SK-N-SH (cell line): Measurements from ENCODE around the gene RGS7. TPM values are rescaled to one million over a fixed set of nuclear protein-coding genes. Genes with fewer than 3 reads are reported as not detected.

Experiments
- CTCF ChIA-PET: fragments of 300-600, 350-600 bp; formaldehyde crosslinking; extraction: SDS; loops from one replicate; lab custom pipeline; 2021; lab: Yijun Ruan, JAX
- POLR2A ChIA-PET: fragments of 350-600 bp; sonication (Branson Sonifier 250); formaldehyde crosslinking; extraction: SDS; loops from one replicate; lab custom pipeline; 2020; ENCODE audit warnings: antibody characterized with exemption, inconsistent platforms; lab: Yijun Ruan, JAX
- DNase-seq: peaks from one replicate; pipeline ENCODE4 v3.0.0; 2012
- H2AFZ ChIP-seq: fragments of 200-600 bp; sonication (generic); 2 replicates; pipeline ENCODE4 v1.8.1; 2016; ENCODE audit warnings: antibody characterized with exemption, mild to moderate bottlenecking, low read depth
- H3F3A ChIP-seq: fragments of 200-600 bp; sonication (generic); replicated peaks from 2 replicates; pipeline ENCODE3; 2016; ENCODE audit warnings: antibody characterized with exemption, mild to moderate bottlenecking; ENCODE audit not compliant: insufficient read depth
- H3K27ac ChIP-seq, 2 experiments: fragments of 200-500 bp in 1 of 2; fragments of 200-600 bp in 1 of 2; sonication (Bioruptor generic) in 1 of 2; sonication (generic), shearing (Covaris generic) in 1 of 2; 2 replicates each; pipeline versions ENCODE4 v1.5.1 to v1.6.1; 2014 to 2016; ENCODE audit warnings: low read depth in 2 of 2, inconsistent platforms in 1 of 2, low read length in 1 of 2, mild to moderate bottlenecking in 1 of 2, mixed read lengths in 1 of 2
- H3K27me3 ChIP-seq: fragments of 200-600 bp; sonication (generic), shearing (Covaris generic); 2 replicates; pipeline ENCODE4 v1.6.1; 2016; ENCODE audit warnings: mixed run types; ENCODE audit not compliant: insufficient read depth
- H3K36me3 ChIP-seq, 2 experiments: fragments of 200-500 bp in 1 of 2; fragments of 200-600 bp in 1 of 2; sonication (Bioruptor generic) in 1 of 2; sonication (generic) in 1 of 2; replicated peaks in 1 of 2; 2 replicates each; pipeline versions ENCODE3 to v1.5.1; 2014 to 2016; ENCODE audit warnings: low read length in 1 of 2, mild to moderate bottlenecking in 1 of 2; ENCODE audit not compliant: insufficient read depth in 2 of 2, control insufficient read depth in 1 of 2
- H3K4me1 ChIP-seq, 2 experiments: fragments of 200-500 bp in 1 of 2; fragments of 200-600 bp in 1 of 2; sonication (Bioruptor generic) in 1 of 2; sonication (generic), shearing (Covaris generic) in 1 of 2; 2 replicates each; pipeline versions ENCODE4 v1.5.1 to v1.6.1; 2014 to 2016; ENCODE audit warnings: low read depth in 1 of 2, low read length in 1 of 2, mixed run types in 1 of 2; ENCODE audit not compliant: insufficient read depth in 2 of 2, control insufficient read depth in 1 of 2
- H3K4me2 ChIP-seq: fragments of 200-600 bp; sonication (generic), shearing (Covaris generic); 2 replicates; pipeline ENCODE4 v1.6.1; 2017; ENCODE audit warnings: mixed run types
- H3K4me3 ChIP-seq, 2 experiments: fragments of 200-500 bp in 1 of 2; fragments of 200-600 bp in 1 of 2; sonication (Bioruptor generic) in 1 of 2; sonication (generic), shearing (Covaris generic) in 1 of 2; 2 replicates each; pipeline versions ENCODE4 v1.5.1 to v1.8.1; 2014 to 2016; ENCODE audit warnings: low read depth in 2 of 2, inconsistent platforms in 1 of 2, low read length in 1 of 2, mild to moderate bottlenecking in 1 of 2, mixed read lengths in 1 of 2, moderate library complexity in 1 of 2
- H3K79me2 ChIP-seq: fragments of 200-600 bp; sonication (generic); 2 replicates; pipeline ENCODE4 v1.8.1; 2017; ENCODE audit warnings: mild to moderate bottlenecking; ENCODE audit not compliant: insufficient read depth
- H3K9ac ChIP-seq: fragments of 200-600 bp; sonication (generic); 2 replicates; pipeline ENCODE4 v1.6.1; 2017; ENCODE audit warnings: mixed run types
- H3K9me2 ChIP-seq: fragments of 200-600 bp; sonication (generic); 2 replicates; pipeline ENCODE4 v1.6.1; 2017; ENCODE audit warnings: mixed run types
- H3K9me3 ChIP-seq: fragments of 200-600 bp; sonication (generic); 2 replicates; pipeline ENCODE4 v1.6.1; 2017; ENCODE audit warnings: mixed run types, mild to moderate bottlenecking, moderate library complexity
- H4K20me1 ChIP-seq: fragments of 200-600 bp; sonication (generic); 2 replicates; pipeline ENCODE4 v1.6.1; 2017; ENCODE audit warnings: mild to moderate bottlenecking, mixed run types; ENCODE audit not compliant: insufficient read depth
- CHD2 ChIP-seq: fragments of 150-350 bp; IDR thresholded peaks from 2 replicates; pipeline ENCODE4 v1.6.1; 2018; ENCODE audit warnings: low read length; ENCODE audit not compliant: partially characterized antibody
- ELF1 ChIP-seq: IDR thresholded peaks from 2 replicates; pipeline ENCODE4 v1.4.0; 2012
- FOSL2 ChIP-seq: IDR thresholded peaks from 2 replicates; pipeline ENCODE4 v1.4.0; 2012; ENCODE audit warnings: low read depth, mild to moderate bottlenecking, moderate library complexity, borderline replicate concordance
- GABPA ChIP-seq: IDR thresholded peaks from 2 replicates; pipeline ENCODE4 v1.4.0; 2012; ENCODE audit warnings: low read depth, mild to moderate bottlenecking
- GATA2 ChIP-seq: sonication (generic); formaldehyde crosslinking; IDR thresholded peaks from 2 replicates; pipeline ENCODE4 v1.5.0; 2020; ENCODE audit warnings: mild to moderate bottlenecking, missing genetic modification reagents
- JUND ChIP-seq: IDR thresholded peaks from 2 replicates; pipeline ENCODE4 v1.4.0; 2012
- MXI1 ChIP-seq: IDR thresholded peaks from 2 replicates; pipeline ENCODE4 v1.6.1; 2012; ENCODE audit warnings: mild to moderate bottlenecking, low read depth, low read length, improper control_type of control experiment
- NRF1 ChIP-seq: IDR thresholded peaks from 2 replicates; pipeline ENCODE4 v1.6.1; 2012; ENCODE audit warnings: low read depth, mild to moderate bottlenecking, low read length
- POLR2AphosphoS5 ChIP-seq: IDR thresholded peaks from 2 replicates; pipeline ENCODE4 v1.6.1; 2012; ENCODE audit warnings: low read depth, low read length
- RCOR1 ChIP-seq: fragments of 150-350 bp; IDR thresholded peaks from 2 replicates; pipeline ENCODE4 v1.6.1; 2017; ENCODE audit warnings: antibody characterized with exemption, low read length
- RFX5 ChIP-seq: IDR thresholded peaks from 2 replicates; pipeline ENCODE4 v1.6.1; 2012; ENCODE audit warnings: mild to moderate bottlenecking, improper control_type of control experiment, low read length
- RXRA ChIP-seq: IDR thresholded peaks from 2 replicates; pipeline ENCODE4 v1.4.0; 2012; ENCODE audit warnings: low read depth, mild to moderate bottlenecking, borderline replicate concordance
- SIN3A ChIP-seq: IDR thresholded peaks from 2 replicates; pipeline ENCODE4 v1.6.1; 2012; ENCODE audit warnings: low read depth, mild to moderate bottlenecking, low read length, moderate library complexity, borderline replicate concordance
- SMC3 ChIP-seq: IDR thresholded peaks from 2 replicates; pipeline ENCODE4 v1.6.1; 2012; ENCODE audit warnings: low read depth, low read length, improper control_type of control experiment
- TAF1 ChIP-seq: IDR thresholded peaks from 2 replicates; pipeline ENCODE4 v1.6.1; 2012; ENCODE audit warnings: low read depth, mild to moderate bottlenecking, low read length, moderate library complexity, borderline replicate concordance
- TCF12 ChIP-seq: IDR thresholded peaks from 2 replicates; pipeline ENCODE4 v1.4.0; 2012
- TEAD4 ChIP-seq: IDR thresholded peaks from 2 replicates; pipeline ENCODE4 v1.4.0; 2012; ENCODE audit warnings: mild to moderate bottlenecking, borderline replicate concordance; ENCODE audit not compliant: insufficient read depth
- YY1 ChIP-seq: IDR thresholded peaks from 2 replicates; pipeline ENCODE4 v1.4.0; 2012; ENCODE audit warnings: low read depth, mild to moderate bottlenecking
- WGBS: methylation state at CpG from one replicate; pipeline ENCODE4 v1.1.6; 2017; ENCODE audit warnings: low lambda C conversion rate; 5-methylcytosine and 5-hydroxymethylcytosine counted together
- polyA plus RNA-seq, 3 experiments: library from polyadenylated mRNA; depleted of rRNA; stranded (reverse); fragments of >200 nt; gene quantifications; 2 replicates each; pipeline ENCODE4 v1.2.3, GENCODE V29; 2012
- TF ChIP-seq, protein P1 (sequence below): fragments of 150-350 bp; IDR thresholded peaks from 2 replicates; pipeline ENCODE4 v1.6.1; 2016; ENCODE audit warnings: mild to moderate bottlenecking, low read depth, low read length
- TF ChIP-seq, protein P2 (sequence below): IDR thresholded peaks from 2 replicates; pipeline ENCODE4 v1.6.1; 2012; ENCODE audit warnings: mild to moderate bottlenecking, low read depth, low read length, moderate library complexity
- TF ChIP-seq, protein P3 (sequence below): fragments of 200-600 bp; sonication (generic); IDR thresholded peaks from 2 replicates; pipeline ENCODE4 v1.6.1; 2017; ENCODE audit warnings: antibody characterized with exemption, mild to moderate bottlenecking, moderate library complexity
- TF ChIP-seq, protein P4 (sequence below): IDR thresholded peaks from 2 replicates; pipeline ENCODE4; 2012
- TF ChIP-seq, protein P5 (sequence below): IDR thresholded peaks from 2 replicates; pipeline ENCODE4 v1.4.0; 2012; ENCODE audit warnings: low read depth, borderline replicate concordance

The RGS7 gene
- polyA plus RNA-seq, 1 of the 3 experiments (the other 2 are of a cell fraction): 0.36 TPM

DNA sequence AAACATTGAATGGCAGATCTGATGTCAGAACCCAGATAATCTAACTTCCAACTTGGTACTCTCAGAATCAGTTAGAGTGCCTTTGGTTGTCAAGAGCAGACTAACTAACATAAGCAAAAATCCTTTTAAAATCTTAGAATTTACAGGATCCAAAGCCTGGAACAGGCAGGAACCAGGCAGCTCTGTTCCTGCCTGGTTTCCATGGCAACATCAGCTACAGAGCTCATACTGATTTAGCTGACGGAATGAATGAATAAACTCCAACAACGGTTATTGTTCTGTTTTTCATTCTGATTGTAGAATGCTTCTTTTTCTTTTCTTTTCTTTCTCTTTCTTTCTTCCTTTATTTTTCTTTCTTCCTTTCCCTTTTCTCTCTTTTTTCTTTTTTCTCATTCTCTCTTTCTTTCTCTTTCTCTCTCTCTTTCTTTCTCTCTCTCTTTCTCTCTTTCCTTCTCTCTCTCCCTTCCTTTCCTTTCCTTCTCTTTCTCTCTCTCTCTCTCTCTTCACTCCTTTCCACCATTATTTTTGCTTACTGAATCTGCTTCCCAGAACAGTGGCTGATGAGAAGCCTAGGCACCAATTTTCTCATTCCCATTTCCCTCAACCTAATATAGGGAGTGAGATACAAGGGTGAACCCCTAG is 121.6 kb downstream of the RGS7 start (continued):
- TF ChIP-seq FOSL2 (no peak), YY1 (no peak), TCF12 (no peak)

DNA sequence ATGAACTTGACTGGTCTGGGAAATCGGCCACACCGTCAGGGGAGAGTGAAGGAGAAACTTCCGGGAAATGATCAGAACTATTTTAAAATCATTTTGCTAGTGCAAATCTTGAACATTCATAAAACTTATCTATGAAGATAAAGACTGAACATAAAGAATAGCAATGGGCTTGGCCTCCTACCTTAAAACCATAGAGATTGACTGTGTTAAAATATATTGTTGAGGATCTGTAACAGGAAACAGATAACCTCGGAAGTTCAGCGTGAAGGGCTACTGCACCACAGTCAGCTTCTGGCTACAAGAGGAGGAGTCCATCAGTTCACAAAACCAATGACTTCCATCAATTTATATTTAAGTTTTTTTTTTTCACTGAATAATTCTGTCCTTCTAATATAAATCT is 127.3 kb downstream of the RGS7 start:
- 64% methylated on average over 5 of the region's 5 CpGs for whole genome bisulfite sequencing
- H3K9me2 ChIP-seq: no peaks in the 10 kb centered on the region
- TF ChIP-seq, protein P1, sequence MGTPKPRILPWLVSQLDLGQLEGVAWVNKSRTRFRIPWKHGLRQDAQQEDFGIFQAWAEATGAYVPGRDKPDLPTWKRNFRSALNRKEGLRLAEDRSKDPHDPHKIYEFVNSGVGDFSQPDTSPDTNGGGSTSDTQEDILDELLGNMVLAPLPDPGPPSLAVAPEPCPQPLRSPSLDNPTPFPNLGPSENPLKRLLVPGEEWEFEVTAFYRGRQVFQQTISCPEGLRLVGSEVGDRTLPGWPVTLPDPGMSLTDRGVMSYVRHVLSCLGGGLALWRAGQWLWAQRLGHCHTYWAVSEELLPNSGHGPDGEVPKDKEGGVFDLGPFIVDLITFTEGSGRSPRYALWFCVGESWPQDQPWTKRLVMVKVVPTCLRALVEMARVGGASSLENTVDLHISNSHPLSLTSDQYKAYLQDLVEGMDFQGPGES: no peak
- no peak for TF ChIP-seq ELF1
- TF ChIP-seq SIN3A: no peak
- TF ChIP-seq CHD2: no peak
- no peak for TF ChIP-seq JUND
- TF ChIP-seq, protein P2, sequence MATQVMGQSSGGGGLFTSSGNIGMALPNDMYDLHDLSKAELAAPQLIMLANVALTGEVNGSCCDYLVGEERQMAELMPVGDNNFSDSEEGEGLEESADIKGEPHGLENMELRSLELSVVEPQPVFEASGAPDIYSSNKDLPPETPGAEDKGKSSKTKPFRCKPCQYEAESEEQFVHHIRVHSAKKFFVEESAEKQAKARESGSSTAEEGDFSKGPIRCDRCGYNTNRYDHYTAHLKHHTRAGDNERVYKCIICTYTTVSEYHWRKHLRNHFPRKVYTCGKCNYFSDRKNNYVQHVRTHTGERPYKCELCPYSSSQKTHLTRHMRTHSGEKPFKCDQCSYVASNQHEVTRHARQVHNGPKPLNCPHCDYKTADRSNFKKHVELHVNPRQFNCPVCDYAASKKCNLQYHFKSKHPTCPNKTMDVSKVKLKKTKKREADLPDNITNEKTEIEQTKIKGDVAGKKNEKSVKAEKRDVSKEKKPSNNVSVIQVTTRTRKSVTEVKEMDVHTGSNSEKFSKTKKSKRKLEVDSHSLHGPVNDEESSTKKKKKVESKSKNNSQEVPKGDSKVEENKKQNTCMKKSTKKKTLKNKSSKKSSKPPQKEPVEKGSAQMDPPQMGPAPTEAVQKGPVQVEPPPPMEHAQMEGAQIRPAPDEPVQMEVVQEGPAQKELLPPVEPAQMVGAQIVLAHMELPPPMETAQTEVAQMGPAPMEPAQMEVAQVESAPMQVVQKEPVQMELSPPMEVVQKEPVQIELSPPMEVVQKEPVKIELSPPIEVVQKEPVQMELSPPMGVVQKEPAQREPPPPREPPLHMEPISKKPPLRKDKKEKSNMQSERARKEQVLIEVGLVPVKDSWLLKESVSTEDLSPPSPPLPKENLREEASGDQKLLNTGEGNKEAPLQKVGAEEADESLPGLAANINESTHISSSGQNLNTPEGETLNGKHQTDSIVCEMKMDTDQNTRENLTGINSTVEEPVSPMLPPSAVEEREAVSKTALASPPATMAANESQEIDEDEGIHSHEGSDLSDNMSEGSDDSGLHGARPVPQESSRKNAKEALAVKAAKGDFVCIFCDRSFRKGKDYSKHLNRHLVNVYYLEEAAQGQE: no peak
- TF ChIP-seq, protein P3, sequence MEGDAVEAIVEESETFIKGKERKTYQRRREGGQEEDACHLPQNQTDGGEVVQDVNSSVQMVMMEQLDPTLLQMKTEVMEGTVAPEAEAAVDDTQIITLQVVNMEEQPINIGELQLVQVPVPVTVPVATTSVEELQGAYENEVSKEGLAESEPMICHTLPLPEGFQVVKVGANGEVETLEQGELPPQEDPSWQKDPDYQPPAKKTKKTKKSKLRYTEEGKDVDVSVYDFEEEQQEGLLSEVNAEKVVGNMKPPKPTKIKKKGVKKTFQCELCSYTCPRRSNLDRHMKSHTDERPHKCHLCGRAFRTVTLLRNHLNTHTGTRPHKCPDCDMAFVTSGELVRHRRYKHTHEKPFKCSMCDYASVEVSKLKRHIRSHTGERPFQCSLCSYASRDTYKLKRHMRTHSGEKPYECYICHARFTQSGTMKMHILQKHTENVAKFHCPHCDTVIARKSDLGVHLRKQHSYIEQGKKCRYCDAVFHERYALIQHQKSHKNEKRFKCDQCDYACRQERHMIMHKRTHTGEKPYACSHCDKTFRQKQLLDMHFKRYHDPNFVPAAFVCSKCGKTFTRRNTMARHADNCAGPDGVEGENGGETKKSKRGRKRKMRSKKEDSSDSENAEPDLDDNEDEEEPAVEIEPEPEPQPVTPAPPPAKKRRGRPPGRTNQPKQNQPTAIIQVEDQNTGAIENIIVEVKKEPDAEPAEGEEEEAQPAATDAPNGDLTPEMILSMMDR: no peak
- no peak for TF ChIP-seq TEAD4
- no peak for TF ChIP-seq RCOR1
- no peak for TF ChIP-seq TAF1
- TF ChIP-seq GABPA: no peak
- TF ChIP-seq RFX5: no peak
- TF ChIP-seq MXI1: no peak
- TF ChIP-seq, protein P4, sequence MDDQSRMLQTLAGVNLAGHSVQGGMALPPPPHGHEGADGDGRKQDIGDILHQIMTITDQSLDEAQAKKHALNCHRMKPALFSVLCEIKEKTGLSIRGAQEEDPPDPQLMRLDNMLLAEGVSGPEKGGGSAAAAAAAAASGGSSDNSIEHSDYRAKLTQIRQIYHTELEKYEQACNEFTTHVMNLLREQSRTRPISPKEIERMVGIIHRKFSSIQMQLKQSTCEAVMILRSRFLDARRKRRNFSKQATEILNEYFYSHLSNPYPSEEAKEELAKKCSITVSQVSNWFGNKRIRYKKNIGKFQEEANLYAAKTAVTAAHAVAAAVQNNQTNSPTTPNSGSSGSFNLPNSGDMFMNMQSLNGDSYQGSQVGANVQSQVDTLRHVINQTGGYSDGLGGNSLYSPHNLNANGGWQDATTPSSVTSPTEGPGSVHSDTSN: no peak
- TF ChIP-seq SMC3: no peak
- TF ChIP-seq, protein P5, sequence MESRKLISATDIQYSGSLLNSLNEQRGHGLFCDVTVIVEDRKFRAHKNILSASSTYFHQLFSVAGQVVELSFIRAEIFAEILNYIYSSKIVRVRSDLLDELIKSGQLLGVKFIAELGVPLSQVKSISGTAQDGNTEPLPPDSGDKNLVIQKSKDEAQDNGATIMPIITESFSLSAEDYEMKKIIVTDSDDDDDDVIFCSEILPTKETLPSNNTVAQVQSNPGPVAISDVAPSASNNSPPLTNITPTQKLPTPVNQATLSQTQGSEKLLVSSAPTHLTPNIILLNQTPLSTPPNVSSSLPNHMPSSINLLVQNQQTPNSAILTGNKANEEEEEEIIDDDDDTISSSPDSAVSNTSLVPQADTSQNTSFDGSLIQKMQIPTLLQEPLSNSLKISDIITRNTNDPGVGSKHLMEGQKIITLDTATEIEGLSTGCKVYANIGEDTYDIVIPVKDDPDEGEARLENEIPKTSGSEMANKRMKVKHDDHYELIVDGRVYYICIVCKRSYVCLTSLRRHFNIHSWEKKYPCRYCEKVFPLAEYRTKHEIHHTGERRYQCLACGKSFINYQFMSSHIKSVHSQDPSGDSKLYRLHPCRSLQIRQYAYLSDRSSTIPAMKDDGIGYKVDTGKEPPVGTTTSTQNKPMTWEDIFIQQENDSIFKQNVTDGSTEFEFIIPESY: no peak
- no peak for TF ChIP-seq POLR2AphosphoS5
- no peak for TF ChIP-seq RXRA
- no peak for TF ChIP-seq NRF1
- no peak for TF ChIP-seq GATA2 (CRISPR knock-in tag)
- H3K27ac ChIP-seq: no peak overlapping the region
- H3K36me3 ChIP-seq: no peaks in the 10 kb centered on the region
- CTCF ChIA-PET: no interaction called here
- H3K4me3 ChIP-seq: no peak overlapping the region
- no peak for DNase-seq
- H3K79me2 ChIP-seq: no peaks in the 10 kb centered on the region
- no peak overlapping the region for H3K4me2 ChIP-seq
- H2AFZ ChIP-seq: no peak overlapping the region
- no peaks in the 10 kb centered on the region for H3F3A ChIP-seq
- peaks cover 0 to 10% of the 10 kb centered on the region in 2 experiments; a peak in 2 of 4 replicates for H3K4me1 ChIP-seq
- H3K9me3 ChIP-seq: no peaks in the 10 kb centered on the region
- no peaks in the 10 kb centered on the region for H4K20me1 ChIP-seq
- H3K9ac ChIP-seq: no peak overlapping the region
- POLR2A ChIA-PET: no interaction called here
- H3K27me3 ChIP-seq: no peaks in the 10 kb centered on the region
